GM19467 (cell line): ENCODE data around the gene C3orf49.

Source experiments
- ATAC-seq: cut with Tn5 transposase; IDR thresholded peaks from one replicate; pipeline ENCODE4 v1.9.1; 2021; ENCODE audit warnings: mild to moderate bottlenecking, moderate library complexity; ENCODE audit not compliant: unreplicated experiment

Gene C3orf49

GRCh38 chr3:63878394-63879060 lies 59.4 kb downstream of the C3orf49 start:
- ATAC-seq = no peak

- ATAC-seq = no peak
These were observed 61.6 kb downstream of the C3orf49 start for GRCh38 chr3:63880653-63881052.

- ATAC-seq = no peak
These were observed 67.8 kb downstream of the C3orf49 start for GRCh38 chr3:63886858-63887257.

- no peak for ATAC-seq
These were observed 72.4 kb downstream of the C3orf49 start for GRCh38 chr3:63891518-63891917.

- no peak for ATAC-seq
These were observed 73.8 kb downstream of the C3orf49 start for GRCh38 chr3:63892773-63893352.

- ATAC-seq = no peak
These were observed 76.5 kb downstream of the C3orf49 start for GRCh38 chr3:63895422-63896189.

GRCh38 chr3:63896332-63897030 lies 77.4 kb downstream of the C3orf49 start:
- ATAC-seq = peak; percentile 55
